ENCODE results near the gene CRTC1.

GRCh38 chr19:18778076-18778389, 94.6 kb downstream of the CRTC1 start:
- no peak for TF ChIP-seq REST (IDR thresholded peaks at IDR 0.05; ENCODE audit: insufficient read depth in 1 of 2, low read depth in 2 of 2, low read length in 2 of 2)
- no peak for TF ChIP-seq POLR2AphosphoS5 (IDR thresholded peaks at IDR 0.05; ENCODE audit: low read depth, low read length)
- no peak for TF ChIP-seq TAF1 (IDR thresholded peaks at IDR 0.05; ENCODE audit: borderline replicate concordance, insufficient read depth, low read length)
